ENCODE measurements around the gene B4GALNT4. TPM values are rescaled to one million over a fixed set of nuclear protein-coding genes. Genes with fewer than 3 reads are reported as not detected.

The B4GALNT4 gene
- total and polyA plus RNA-seq, 2 of the 13 experiments (the other 11 are each of a cell fraction or from before 2014, with no cell fraction given), result 30.5 to 50.1 TPM

DNA sequence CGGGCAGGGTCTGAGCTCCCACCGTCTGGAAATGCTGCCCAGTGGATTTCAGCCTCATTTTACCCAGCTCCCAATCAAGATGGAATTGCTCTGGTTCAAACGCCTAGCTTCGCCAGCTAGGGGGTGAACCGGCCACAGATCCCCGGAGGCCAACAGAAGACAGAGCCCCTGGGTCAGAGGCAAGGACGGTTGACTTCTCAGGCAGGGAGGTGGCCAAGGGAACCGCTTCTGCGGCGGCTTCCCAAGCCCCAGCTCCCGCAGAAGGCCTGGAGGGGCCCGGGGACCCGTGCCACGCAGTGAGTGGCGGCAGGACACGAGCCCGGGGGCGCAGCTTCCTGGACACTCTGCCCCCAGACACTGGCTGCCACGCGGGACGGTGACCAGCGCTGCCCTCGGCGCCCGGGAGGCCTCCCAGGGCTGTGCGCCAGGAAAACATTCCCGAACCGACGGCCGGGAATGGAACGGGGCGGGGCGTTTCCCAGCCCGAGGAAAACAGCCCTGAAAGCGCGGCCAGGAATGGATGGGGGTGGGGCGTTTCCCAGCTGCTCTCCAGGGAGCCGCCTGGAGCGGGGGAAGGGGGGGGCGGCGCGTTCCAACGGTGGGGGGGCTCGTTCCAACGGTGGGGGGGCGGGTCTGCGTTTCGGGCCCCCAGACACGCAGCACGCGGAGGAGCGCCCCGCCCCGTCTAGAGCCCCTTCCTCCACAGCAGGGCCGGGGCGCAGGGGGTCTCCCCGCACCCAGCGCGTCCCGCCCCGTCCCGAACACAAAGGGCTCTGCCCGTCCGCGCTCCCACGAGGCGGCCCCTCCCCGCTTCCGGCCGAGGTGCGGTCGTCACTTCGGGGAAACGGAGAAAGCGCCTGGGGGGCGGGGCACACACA is 13.5 kb upstream of the B4GALNT4 start (continued):
- TF ChIP-seq, protein P1, sequence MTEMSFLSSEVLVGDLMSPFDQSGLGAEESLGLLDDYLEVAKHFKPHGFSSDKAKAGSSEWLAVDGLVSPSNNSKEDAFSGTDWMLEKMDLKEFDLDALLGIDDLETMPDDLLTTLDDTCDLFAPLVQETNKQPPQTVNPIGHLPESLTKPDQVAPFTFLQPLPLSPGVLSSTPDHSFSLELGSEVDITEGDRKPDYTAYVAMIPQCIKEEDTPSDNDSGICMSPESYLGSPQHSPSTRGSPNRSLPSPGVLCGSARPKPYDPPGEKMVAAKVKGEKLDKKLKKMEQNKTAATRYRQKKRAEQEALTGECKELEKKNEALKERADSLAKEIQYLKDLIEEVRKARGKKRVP (CRISPR knock-in tag; IDR thresholded peaks at IDR 0.05), result peak in 1 of 2 experiments; percentile 24; a peak in 1 of 4 replicates
- TF ChIP-seq CCDC6 (CRISPR knock-in tag; IDR thresholded peaks at IDR 0.05) (peak; percentile 77; the same call in 1 of the 2 replicates), ZBTB3 (CRISPR knock-in tag; IDR thresholded peaks at IDR 0.05; ENCODE audit: borderline replicate concordance, low read depth) (peak; percentile 61; the same call in 1 of the 2 replicates), HNRNPK (IDR thresholded peaks at IDR 0.05; ENCODE audit: low read depth, low read length, poor library complexity, severe bottlenecking) (no peak), NFIB (CRISPR knock-in tag; IDR thresholded peaks at IDR 0.05; ENCODE audit: borderline replicate concordance) (no peak), ASH2L (IDR thresholded peaks at IDR 0.05; ENCODE audit: insufficient read length, low read depth, low read length) (peak; percentile 58), THAP11 (CRISPR knock-in tag; IDR thresholded peaks at IDR 0.05) (peak; percentile 37; the same call in 1 of the 2 replicates), HNRNPL (IDR thresholded peaks at IDR 0.05; ENCODE audit: low read depth, low read length) (peak; percentile 78; the same call in 1 of the 2 replicates), SMC3 (IDR thresholded peaks at IDR 0.05; ENCODE audit: low read length) (no peak), ZNF761 (CRISPR knock-in tag; conservative IDR thresholded peaks at IDR 0.05) (no peak), NRL (CRISPR knock-in tag; IDR thresholded peaks at IDR 0.05; ENCODE audit: borderline replicate concordance) (peak; percentile 50; the same call in 1 of the 2 replicates), ZEB1 (IDR thresholded peaks at IDR 0.05; ENCODE audit: insufficient replicate concordance, low read depth) (no peak), SAFB2 (CRISPR knock-in tag; IDR thresholded peaks at IDR 0.05; ENCODE audit: borderline replicate concordance, low read depth) (no peak), ZNF792 (CRISPR knock-in tag; IDR thresholded peaks at IDR 0.05) (no peak)
- TF ChIP-seq, protein P2, sequence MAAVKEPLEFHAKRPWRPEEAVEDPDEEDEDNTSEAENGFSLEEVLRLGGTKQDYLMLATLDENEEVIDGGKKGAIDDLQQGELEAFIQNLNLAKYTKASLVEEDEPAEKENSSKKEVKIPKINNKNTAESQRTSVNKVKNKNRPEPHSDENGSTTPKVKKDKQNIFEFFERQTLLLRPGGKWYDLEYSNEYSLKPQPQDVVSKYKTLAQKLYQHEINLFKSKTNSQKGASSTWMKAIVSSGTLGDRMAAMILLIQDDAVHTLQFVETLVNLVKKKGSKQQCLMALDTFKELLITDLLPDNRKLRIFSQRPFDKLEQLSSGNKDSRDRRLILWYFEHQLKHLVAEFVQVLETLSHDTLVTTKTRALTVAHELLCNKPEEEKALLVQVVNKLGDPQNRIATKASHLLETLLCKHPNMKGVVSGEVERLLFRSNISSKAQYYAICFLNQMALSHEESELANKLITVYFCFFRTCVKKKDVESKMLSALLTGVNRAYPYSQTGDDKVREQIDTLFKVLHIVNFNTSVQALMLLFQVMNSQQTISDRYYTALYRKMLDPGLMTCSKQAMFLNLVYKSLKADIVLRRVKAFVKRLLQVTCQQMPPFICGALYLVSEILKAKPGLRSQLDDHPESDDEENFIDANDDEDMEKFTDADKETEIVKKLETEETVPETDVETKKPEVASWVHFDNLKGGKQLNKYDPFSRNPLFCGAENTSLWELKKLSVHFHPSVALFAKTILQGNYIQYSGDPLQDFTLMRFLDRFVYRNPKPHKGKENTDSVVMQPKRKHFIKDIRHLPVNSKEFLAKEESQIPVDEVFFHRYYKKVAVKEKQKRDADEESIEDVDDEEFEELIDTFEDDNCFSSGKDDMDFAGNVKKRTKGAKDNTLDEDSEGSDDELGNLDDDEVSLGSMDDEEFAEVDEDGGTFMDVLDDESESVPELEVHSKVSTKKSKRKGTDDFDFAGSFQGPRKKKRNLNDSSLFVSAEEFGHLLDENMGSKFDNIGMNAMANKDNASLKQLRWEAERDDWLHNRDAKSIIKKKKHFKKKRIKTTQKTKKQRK (IDR thresholded peaks at IDR 0.05; ENCODE audit: low read length), result no peak
- TF ChIP-seq, protein P3, sequence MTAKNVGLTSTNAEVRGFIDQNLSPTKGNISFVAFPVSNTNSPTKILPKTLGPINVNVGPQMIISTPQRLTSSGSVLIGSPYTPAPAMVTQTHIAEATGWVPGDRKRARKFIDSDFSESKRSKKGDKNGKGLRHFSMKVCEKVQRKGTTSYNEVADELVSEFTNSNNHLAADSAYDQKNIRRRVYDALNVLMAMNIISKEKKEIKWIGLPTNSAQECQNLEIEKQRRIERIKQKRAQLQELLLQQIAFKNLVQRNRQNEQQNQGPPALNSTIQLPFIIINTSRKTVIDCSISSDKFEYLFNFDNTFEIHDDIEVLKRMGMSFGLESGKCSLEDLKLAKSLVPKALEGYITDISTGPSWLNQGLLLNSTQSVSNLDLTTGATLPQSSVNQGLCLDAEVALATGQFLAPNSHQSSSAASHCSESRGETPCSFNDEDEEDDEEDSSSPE (CRISPR knock-in tag; IDR thresholded peaks at IDR 0.05), result peak; percentile 56; the same call in 1 of the 2 replicates
- TF ChIP-seq, protein P4, sequence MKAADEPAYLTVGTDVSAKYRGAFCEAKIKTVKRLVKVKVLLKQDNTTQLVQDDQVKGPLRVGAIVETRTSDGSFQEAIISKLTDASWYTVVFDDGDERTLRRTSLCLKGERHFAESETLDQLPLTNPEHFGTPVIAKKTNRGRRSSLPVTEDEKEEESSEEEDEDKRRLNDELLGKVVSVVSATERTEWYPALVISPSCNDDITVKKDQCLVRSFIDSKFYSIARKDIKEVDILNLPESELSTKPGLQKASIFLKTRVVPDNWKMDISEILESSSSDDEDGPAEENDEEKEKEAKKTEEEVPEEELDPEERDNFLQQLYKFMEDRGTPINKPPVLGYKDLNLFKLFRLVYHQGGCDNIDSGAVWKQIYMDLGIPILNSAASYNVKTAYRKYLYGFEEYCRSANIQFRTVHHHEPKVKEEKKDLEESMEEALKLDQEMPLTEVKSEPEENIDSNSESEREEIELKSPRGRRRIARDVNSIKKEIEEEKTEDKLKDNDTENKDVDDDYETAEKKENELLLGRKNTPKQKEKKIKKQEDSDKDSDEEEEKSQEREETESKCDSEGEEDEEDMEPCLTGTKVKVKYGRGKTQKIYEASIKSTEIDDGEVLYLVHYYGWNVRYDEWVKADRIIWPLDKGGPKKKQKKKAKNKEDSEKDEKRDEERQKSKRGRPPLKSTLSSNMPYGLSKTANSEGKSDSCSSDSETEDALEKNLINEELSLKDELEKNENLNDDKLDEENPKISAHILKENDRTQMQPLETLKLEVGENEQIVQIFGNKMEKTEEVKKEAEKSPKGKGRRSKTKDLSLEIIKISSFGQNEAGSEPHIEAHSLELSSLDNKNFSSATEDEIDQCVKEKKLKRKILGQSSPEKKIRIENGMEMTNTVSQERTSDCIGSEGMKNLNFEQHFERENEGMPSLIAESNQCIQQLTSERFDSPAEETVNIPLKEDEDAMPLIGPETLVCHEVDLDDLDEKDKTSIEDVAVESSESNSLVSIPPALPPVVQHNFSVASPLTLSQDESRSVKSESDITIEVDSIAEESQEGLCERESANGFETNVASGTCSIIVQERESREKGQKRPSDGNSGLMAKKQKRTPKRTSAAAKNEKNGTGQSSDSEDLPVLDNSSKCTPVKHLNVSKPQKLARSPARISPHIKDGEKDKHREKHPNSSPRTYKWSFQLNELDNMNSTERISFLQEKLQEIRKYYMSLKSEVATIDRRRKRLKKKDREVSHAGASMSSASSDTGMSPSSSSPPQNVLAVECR (CRISPR knock-in tag; IDR thresholded peaks at IDR 0.05; ENCODE audit: borderline replicate concordance), result peak; percentile 58; the same call in 1 of the 2 replicates
